ENCODE data around the gene CBLL2. TPM values are rescaled to one million over a fixed set of nuclear protein-coding genes. Genes with fewer than 3 reads are reported as not detected.
"Not testable (repeated sequence)": the region's sequence is repeated elsewhere in the genome, so short reads cannot be mapped to it uniquely, and the experiment has no call there.

CBLL2 gene
- total RNA-seq, 5 donors from 2014 or later (not counting 1 experiment from before 2014, with no cell fraction given): not detected

DNA sequence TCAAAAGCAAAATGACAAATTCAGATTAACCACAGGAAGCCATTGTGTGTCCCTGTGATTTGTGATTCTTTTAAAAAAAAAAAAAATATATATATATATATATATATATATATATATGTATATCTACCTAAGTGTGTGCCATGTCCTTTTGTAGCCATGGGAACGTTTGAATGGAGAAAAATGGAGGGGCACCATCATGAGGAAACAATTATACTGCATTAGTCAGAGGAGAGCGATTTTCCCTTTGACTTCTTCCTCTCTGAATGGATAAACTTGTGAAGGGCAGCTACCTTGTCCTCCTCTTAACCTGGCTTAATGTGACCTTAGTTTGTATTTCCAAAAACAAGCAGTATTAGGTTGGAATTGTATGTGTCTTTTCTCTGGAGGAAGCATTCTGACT is 23.3 kb upstream of the CBLL2 start:
- no peak for ATAC-seq (replicated peaks in 1 of 4)
- no peaks in the 10 kb centered on the region for H3K27me3 Mint-ChIP-seq
- no peak overlapping the region for H3K4me3 Mint-ChIP-seq
- Histone ChIP-seq H3K27me3 (replicated peaks in 1 of 2; ENCODE audit: control insufficient read depth in 2 of 2, extremely low read depth in 1 of 2, insufficient read depth in 2 of 2, low read length in 1 of 2) (no peaks in the 10 kb centered on the region), H3K27ac (ENCODE audit: low read length) (no peak overlapping the region), H3K4me3 (ENCODE audit: control insufficient read depth in 1 of 2, extremely low read depth in 1 of 2, low read length in 1 of 2) (no peak overlapping the region), H3K36me3 (ENCODE audit: control insufficient read depth in 2 of 2, extremely low read depth in 1 of 2, insufficient read depth in 1 of 2, low read length in 1 of 2) (no peaks in the 10 kb centered on the region), H3K4me1 (ENCODE audit: control insufficient read depth in 1 of 2, extremely low read depth in 1 of 2, insufficient read depth in 2 of 2, low read length in 2 of 2) (no peaks in the 10 kb centered on the region), H3K9me3 (no peaks in the 10 kb centered on the region)
- H3K27ac Mint-ChIP-seq: no peak overlapping the region
- POLR2A ChIA-PET: no interaction called here
- CTCF ChIA-PET: no interaction called here
- no peak for DNase-seq
- H3K36me3 Mint-ChIP-seq: no peaks in the 10 kb centered on the region
- WGBS (ENCODE audit: insufficient coverage): no CpG with 5 or more reads among the region's 2 CpGs
- no peaks in the 10 kb centered on the region for H3K9me3 Mint-ChIP-seq
- no peaks in the 10 kb centered on the region for H3K4me1 Mint-ChIP-seq

DNA sequence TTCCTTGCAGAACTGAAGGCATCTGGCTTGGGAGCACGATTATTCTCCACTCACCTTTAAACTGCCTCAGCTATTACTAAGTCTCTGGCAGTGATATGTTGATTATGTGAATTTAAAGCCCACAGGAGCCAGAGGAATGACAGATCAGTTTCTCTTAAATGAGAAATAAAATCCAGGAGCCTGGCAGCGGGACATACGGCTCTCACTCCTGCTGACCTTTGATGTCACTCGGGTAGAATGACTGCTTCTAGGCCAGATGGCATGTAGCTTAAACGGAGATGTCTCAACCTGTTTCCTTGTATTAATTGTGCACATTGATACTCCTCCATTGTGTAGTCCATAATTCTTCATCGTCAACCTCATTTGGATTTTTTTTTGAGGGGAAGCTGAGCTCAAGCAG is 4.0 kb upstream of the CBLL2 start:
- ChIA-PET POLR2A (no interaction called here), CTCF (no interaction called here)
- Mint-ChIP-seq H3K27me3 (peaks cover 0 to 4% of the 10 kb centered on the region in 2 donors), H3K4me1 (no peaks in the 10 kb centered on the region), H3K36me3 (no peaks in the 10 kb centered on the region), H3K9me3 (no peaks in the 10 kb centered on the region), H3K27ac (no peak overlapping the region), H3K4me3 (no peak overlapping the region)
- no peak for DNase-seq
- no peaks in the 10 kb centered on the region for H3K36me3 ChIP-seq (ENCODE audit: control insufficient read depth in 2 of 2, extremely low read depth in 1 of 2, insufficient read depth in 1 of 2, low read length in 1 of 2)
- ATAC-seq (replicated peaks in 1 of 4): no peak
- H3K9me3 ChIP-seq: no peaks in the 10 kb centered on the region
- no peaks in the 10 kb centered on the region for H3K27me3 ChIP-seq (replicated peaks in 1 of 2; ENCODE audit: control insufficient read depth in 2 of 2, extremely low read depth in 1 of 2, insufficient read depth in 2 of 2, low read length in 1 of 2)
- WGBS (ENCODE audit: insufficient coverage): 90% methylated on average over 2 of the region's 6 CpGs
- H3K27ac ChIP-seq (ENCODE audit: low read length): no peak overlapping the region
- no peaks in the 10 kb centered on the region for H3K4me1 ChIP-seq (ENCODE audit: control insufficient read depth in 1 of 2, extremely low read depth in 1 of 2, insufficient read depth in 2 of 2, low read length in 2 of 2)
- H3K4me3 ChIP-seq (ENCODE audit: control insufficient read depth in 1 of 2, extremely low read depth in 1 of 2, low read length in 1 of 2): no peak overlapping the region

DNA sequence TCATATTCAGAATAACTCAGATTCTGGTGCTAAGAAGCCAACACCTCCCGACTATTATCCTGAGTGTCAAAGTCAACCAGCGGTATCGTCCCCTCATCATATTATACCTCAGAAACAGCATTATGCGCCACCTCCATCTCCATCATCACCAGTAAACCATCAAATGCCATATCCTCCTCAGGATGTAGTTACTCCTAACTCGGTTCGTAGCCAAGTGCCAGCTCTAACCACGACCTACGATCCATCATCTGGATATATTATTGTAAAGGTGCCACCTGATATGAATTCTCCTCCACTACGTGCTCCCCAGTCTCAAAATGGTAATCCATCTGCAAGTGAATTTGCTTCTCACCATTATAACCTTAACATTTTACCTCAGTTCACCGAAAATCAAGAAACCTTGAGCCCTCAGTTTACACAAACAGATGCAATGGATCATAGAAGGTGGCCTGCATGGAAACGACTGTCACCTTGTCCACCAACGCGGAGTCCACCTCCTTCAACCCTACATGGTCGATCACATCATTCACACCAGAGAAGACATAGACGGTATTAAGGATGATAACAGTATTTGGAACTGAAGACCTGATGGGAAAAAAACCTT is 1.1 kb downstream of the CBLL2 start:
- H3K36me3 ChIP-seq (ENCODE audit: control insufficient read depth in 2 of 2, extremely low read depth in 1 of 2, insufficient read depth in 1 of 2, low read length in 1 of 2): no peaks in the 10 kb centered on the region
- H3K9me3 ChIP-seq: no peaks in the 10 kb centered on the region
- H3K4me3 ChIP-seq (ENCODE audit: control insufficient read depth in 1 of 2, extremely low read depth in 1 of 2, low read length in 1 of 2): no peak overlapping the region
- H3K27me3 ChIP-seq (replicated peaks in 1 of 2; ENCODE audit: control insufficient read depth in 2 of 2, extremely low read depth in 1 of 2, insufficient read depth in 2 of 2, low read length in 1 of 2): no peaks in the 10 kb centered on the region
- ChIA-PET CTCF (no interaction called here), POLR2A (no interaction called here)
- DNase-seq: no peak
- no peaks in the 10 kb centered on the region for H3K9me3 Mint-ChIP-seq
- no peak overlapping the region for H3K27ac ChIP-seq (ENCODE audit: low read length)
- no peaks in the 10 kb centered on the region for H3K4me1 Mint-ChIP-seq
- no peak overlapping the region for H3K27ac Mint-ChIP-seq
- peaks cover 0 to 4% of the 10 kb centered on the region in 2 donors for H3K27me3 Mint-ChIP-seq
- WGBS (ENCODE audit: insufficient coverage): 100% methylated on average over 2 of the region's 15 CpGs
- H3K36me3 Mint-ChIP-seq: no peaks in the 10 kb centered on the region
- no peak overlapping the region for H3K4me3 Mint-ChIP-seq
- ATAC-seq (replicated peaks in 1 of 4): no peak
- no peaks in the 10 kb centered on the region for H3K4me1 ChIP-seq (ENCODE audit: control insufficient read depth in 1 of 2, extremely low read depth in 1 of 2, insufficient read depth in 2 of 2, low read length in 2 of 2)

DNA sequence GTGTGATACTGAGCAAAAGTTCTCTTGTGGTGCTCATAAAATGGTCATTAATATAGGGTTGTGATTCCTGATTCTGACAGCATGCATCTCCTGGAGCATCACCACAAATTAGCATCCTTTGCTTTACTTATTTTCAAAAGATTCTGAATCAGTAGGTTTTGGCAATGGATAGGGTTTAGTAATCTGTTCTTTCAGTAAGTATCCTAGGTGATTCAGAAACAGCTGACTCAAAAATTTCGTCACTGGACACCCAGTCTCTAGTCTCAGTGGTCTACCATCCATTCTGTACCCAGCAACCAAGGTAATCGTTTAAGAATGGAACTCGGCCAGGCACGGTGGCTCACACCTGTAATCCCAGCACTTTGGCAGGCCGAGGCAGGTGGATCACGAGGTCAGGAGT is 4.1 kb downstream of the CBLL2 start:
- no peak overlapping the region for H3K4me3 Mint-ChIP-seq
- CTCF ChIA-PET: no interaction called here
- DNase-seq (no peak), ATAC-seq (replicated peaks in 1 of 4) (no peak)
- no peaks in the 10 kb centered on the region for H3K4me1 Mint-ChIP-seq
- no peak overlapping the region for H3K4me3 ChIP-seq (ENCODE audit: control insufficient read depth in 1 of 2, extremely low read depth in 1 of 2, low read length in 1 of 2)
- H3K27me3 ChIP-seq (replicated peaks in 1 of 2; ENCODE audit: control insufficient read depth in 2 of 2, extremely low read depth in 1 of 2, insufficient read depth in 2 of 2, low read length in 1 of 2): no peaks in the 10 kb centered on the region
- no peak overlapping the region for H3K27ac ChIP-seq (ENCODE audit: low read length)
- no peaks in the 10 kb centered on the region for H3K4me1 ChIP-seq (ENCODE audit: control insufficient read depth in 1 of 2, extremely low read depth in 1 of 2, insufficient read depth in 2 of 2, low read length in 2 of 2)
- POLR2A ChIA-PET: no interaction called here
- peaks cover 0 to 3% (median 0%) of the 10 kb centered on the region in 3 donors for H3K9me3 Mint-ChIP-seq
- H3K27me3 Mint-ChIP-seq: peaks cover 0 to 4% of the 10 kb centered on the region in 2 donors
- H3K27ac Mint-ChIP-seq: no peak overlapping the region
- H3K36me3 Mint-ChIP-seq: no peaks in the 10 kb centered on the region
- no peaks in the 10 kb centered on the region for H3K36me3 ChIP-seq (ENCODE audit: control insufficient read depth in 2 of 2, extremely low read depth in 1 of 2, insufficient read depth in 1 of 2, low read length in 1 of 2)
- no CpG with 5 or more reads among the region's 6 CpGs for WGBS (ENCODE audit: insufficient coverage)
- H3K9me3 ChIP-seq: no peaks in the 10 kb centered on the region

DNA sequence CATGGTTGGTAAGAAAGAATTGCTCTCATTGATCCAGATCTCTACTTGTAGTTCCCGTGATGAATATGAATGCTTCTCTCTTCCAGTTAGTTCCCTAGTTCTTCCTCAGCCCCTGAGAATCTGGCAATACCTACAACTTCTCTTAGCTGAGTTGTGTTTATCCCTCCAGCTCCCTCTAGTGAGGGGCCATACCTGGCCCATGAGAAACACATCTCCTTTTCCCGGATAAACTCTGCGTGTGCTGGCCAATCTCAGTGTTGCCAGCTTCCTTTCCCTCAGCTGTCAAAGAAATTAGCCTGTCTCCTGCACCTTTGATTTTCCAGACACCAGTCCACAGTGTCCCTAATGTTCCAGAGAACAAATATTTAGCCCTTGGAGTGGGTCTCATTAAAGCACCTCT is 5.7 kb downstream of the CBLL2 start:
- ChIA-PET CTCF (no interaction called here), POLR2A (no interaction called here)
- Mint-ChIP-seq H3K4me3 (no peak overlapping the region), H3K36me3 (no peaks in the 10 kb centered on the region), H3K27ac (no peak overlapping the region), H3K4me1 (no peaks in the 10 kb centered on the region), H3K27me3 (peaks cover 0 to 13% of the 10 kb centered on the region in 2 donors), H3K9me3 (peaks cover 0 to 9% (median 0%) of the 10 kb centered on the region in 3 donors)
- DNase-seq (no peak), ATAC-seq (replicated peaks in 1 of 4) (no peak)
- Histone ChIP-seq H3K27ac (ENCODE audit: low read length) (no peak overlapping the region), H3K27me3 (replicated peaks in 1 of 2; ENCODE audit: control insufficient read depth in 2 of 2, extremely low read depth in 1 of 2, insufficient read depth in 2 of 2, low read length in 1 of 2) (no peaks in the 10 kb centered on the region), H3K4me1 (ENCODE audit: control insufficient read depth in 1 of 2, extremely low read depth in 1 of 2, insufficient read depth in 2 of 2, low read length in 2 of 2) (no peaks in the 10 kb centered on the region), H3K9me3 (no peaks in the 10 kb centered on the region), H3K36me3 (ENCODE audit: control insufficient read depth in 2 of 2, extremely low read depth in 1 of 2, insufficient read depth in 1 of 2, low read length in 1 of 2) (no peaks in the 10 kb centered on the region), H3K4me3 (ENCODE audit: control insufficient read depth in 1 of 2, extremely low read depth in 1 of 2, low read length in 1 of 2) (no peak overlapping the region)
- WGBS (ENCODE audit: insufficient coverage): 71% methylated on average over 1 of the region's 3 CpGs

DNA sequence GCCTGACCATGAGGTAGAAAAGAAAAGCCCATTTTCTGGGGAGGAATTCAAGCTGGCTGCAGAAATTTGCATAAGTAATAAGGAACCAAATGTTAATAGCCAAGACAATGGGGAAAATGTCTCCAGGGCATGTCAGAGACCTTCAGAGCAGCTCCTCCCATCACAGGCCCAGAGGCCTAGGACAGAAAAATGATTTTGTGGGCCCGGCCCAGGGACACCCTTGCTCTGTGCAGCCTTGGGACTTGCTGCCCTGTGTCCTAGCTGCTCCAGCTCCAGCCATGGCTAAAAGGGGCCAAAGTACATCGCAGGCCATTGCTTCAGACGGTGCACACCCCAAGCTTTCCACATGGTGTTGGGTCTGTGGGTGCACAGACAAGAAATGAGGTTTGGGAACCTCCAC is 16.5 kb downstream of the CBLL2 start:
- CTCF ChIA-PET; H3K36me3 ChIP-seq (ENCODE audit: control insufficient read depth in 2 of 2, extremely low read depth in 1 of 2, insufficient read depth in 1 of 2, low read length in 1 of 2); H3K4me1 ChIP-seq (ENCODE audit: control insufficient read depth in 1 of 2, extremely low read depth in 1 of 2, insufficient read depth in 2 of 2, low read length in 2 of 2); ATAC-seq (replicated peaks in 1 of 4); POLR2A ChIA-PET; H3K4me1 Mint-ChIP-seq; H3K36me3 Mint-ChIP-seq; H3K27me3 ChIP-seq (replicated peaks in 1 of 2; ENCODE audit: control insufficient read depth in 2 of 2, extremely low read depth in 1 of 2, insufficient read depth in 2 of 2, low read length in 1 of 2); H3K4me3 Mint-ChIP-seq; H3K4me3 ChIP-seq (ENCODE audit: control insufficient read depth in 1 of 2, extremely low read depth in 1 of 2, low read length in 1 of 2); H3K27ac ChIP-seq (ENCODE audit: low read length); DNase-seq; H3K27ac Mint-ChIP-seq; H3K9me3 ChIP-seq: not testable (repeated sequence)
- H3K9me3 Mint-ChIP-seq: peaks cover 0 to 13% (median 0%) of the 10 kb centered on the region in 3 donors
- peaks cover 2 to 33% of the 10 kb centered on the region in 2 donors for H3K27me3 Mint-ChIP-seq
- WGBS (ENCODE audit: insufficient coverage): 62% methylated on average over 2 of the region's 3 CpGs

DNA sequence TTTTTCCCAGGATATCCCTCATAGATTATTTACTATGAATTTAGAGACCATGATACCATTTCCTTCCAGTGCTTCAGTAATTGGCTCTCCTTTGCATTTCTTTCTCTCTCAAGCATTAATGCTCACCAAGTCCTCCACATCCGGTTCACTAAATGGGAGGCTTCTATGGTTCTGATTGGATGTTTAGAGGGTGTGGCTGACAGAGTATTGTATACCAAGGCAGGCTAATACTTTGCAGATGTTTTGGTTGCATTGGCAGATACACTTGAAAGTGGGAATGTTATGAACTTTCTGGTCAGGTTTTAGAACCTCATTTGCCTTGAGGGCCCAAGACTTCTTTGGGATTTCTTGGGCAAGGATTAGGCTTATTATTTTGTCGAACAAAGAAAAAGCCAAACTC is 24.2 kb downstream of the CBLL2 start:
- no peak overlapping the region for H3K27ac ChIP-seq (ENCODE audit: low read length)
- no peak overlapping the region for H3K4me3 ChIP-seq (ENCODE audit: control insufficient read depth in 1 of 2, extremely low read depth in 1 of 2, low read length in 1 of 2)
- no peak overlapping the region for H3K27ac Mint-ChIP-seq
- CTCF ChIA-PET: no interaction called here
- no peaks in the 10 kb centered on the region for H3K4me1 ChIP-seq (ENCODE audit: control insufficient read depth in 1 of 2, extremely low read depth in 1 of 2, insufficient read depth in 2 of 2, low read length in 2 of 2)
- POLR2A ChIA-PET: interaction anchor here in 1 of 2 donors (0.6 kb wide), 1 partner anchor 27 kb away, joined by 6 read pairs; no protein-coding TSS in a partner anchor
- H3K36me3 Mint-ChIP-seq: no peaks in the 10 kb centered on the region
- ATAC-seq (replicated peaks in 1 of 4) (no peak), DNase-seq (no peak)
- WGBS (ENCODE audit: insufficient coverage): no CpG with 5 or more reads among the region's 2 CpGs
- H3K9me3 ChIP-seq: no peaks in the 10 kb centered on the region
- H3K4me3 Mint-ChIP-seq: no peak overlapping the region
- peaks cover 2 to 22% of the 10 kb centered on the region in 2 donors for H3K27me3 Mint-ChIP-seq
- no peaks in the 10 kb centered on the region for H3K27me3 ChIP-seq (replicated peaks in 1 of 2; ENCODE audit: control insufficient read depth in 2 of 2, extremely low read depth in 1 of 2, insufficient read depth in 2 of 2, low read length in 1 of 2)
- peaks cover 0 to 4% (median 0%) of the 10 kb centered on the region in 3 donors for H3K9me3 Mint-ChIP-seq
- H3K36me3 ChIP-seq (ENCODE audit: control insufficient read depth in 2 of 2, extremely low read depth in 1 of 2, insufficient read depth in 1 of 2, low read length in 1 of 2): no peaks in the 10 kb centered on the region
- H3K4me1 Mint-ChIP-seq: peaks cover 0 to 7% (median 0%) of the 10 kb centered on the region in 3 donors
